Effector memory CD8-positive, alpha-beta T cell (primary cell): Measurements from ENCODE around the gene STAT5B.
"Not testable (repeated sequence)": the region's sequence is repeated elsewhere in the genome, so short reads cannot be mapped to it uniquely, and the experiment has no call there.

ENCODE experiments used
- ATAC-seq: fragments of 150-1000 bp; cut with Tn5 transposase; replicated peaks from 2 replicates; pipeline ENCODE4 v1.10.0; 2021; ENCODE audit warnings: mild to moderate bottlenecking, moderate library complexity
- DNase-seq, 3 experiments: peaks; one replicate each; pipeline ENCODE4 v3.0.0; 2021
- H3K27ac Mint-ChIP-seq, 2 donors: one replicate each; pipeline ENCODE4 v1.8.0; 2022; ENCODE audit warnings: mild to moderate bottlenecking in 2 of 2, mixed read lengths in 2 of 2, moderate library complexity in 2 of 2
- H3K27me3 Mint-ChIP-seq, 2 donors: one replicate each; pipeline ENCODE4 v1.8.0; 2022; ENCODE audit warnings: mixed read lengths in 2 of 2
- H3K36me3 Mint-ChIP-seq: one replicate; pipeline ENCODE4 v1.8.0; 2022; ENCODE audit warnings: mild to moderate bottlenecking, moderate library complexity, mixed read lengths; ENCODE audit not compliant: insufficient read depth
- H3K4me1 Mint-ChIP-seq, 2 donors: one replicate each; pipeline ENCODE4 v1.8.0; 2022; ENCODE audit warnings: low read depth in 2 of 2, mixed read lengths in 2 of 2
- H3K4me3 Mint-ChIP-seq, 2 donors: one replicate each; pipeline ENCODE4 v1.8.0; 2022; ENCODE audit warnings: mild to moderate bottlenecking in 2 of 2, mixed read lengths in 2 of 2, moderate library complexity in 2 of 2
- H3K9me3 Mint-ChIP-seq, 2 donors: one replicate each; pipeline ENCODE4 v1.8.0; 2022; ENCODE audit warnings: mixed read lengths in 2 of 2

STAT5B gene

GRCh38 chr17:42274812-42275526, 1.2 kb downstream of the STAT5B start:
- H3K9me3 Mint-ChIP-seq: no peaks in the 10 kb centered on the region
- peaks cover 54% of the 10 kb centered on the region for H3K36me3 Mint-ChIP-seq
- no peak for DNase-seq
- H3K4me1 Mint-ChIP-seq: peaks cover 46 to 57% of the 10 kb centered on the region in 2 donors
- H3K27me3 Mint-ChIP-seq: no peaks in the 10 kb centered on the region
- H3K4me3 Mint-ChIP-seq: peak overlapping the region; percentile 89 to 92
- peak overlapping the region; percentile 93 to 97 for H3K27ac Mint-ChIP-seq
- ATAC-seq: no peak

- H3K27me3 Mint-ChIP-seq: no peaks in the 10 kb centered on the region
- peaks cover 47 to 65% of the 10 kb centered on the region in 2 donors for H3K4me1 Mint-ChIP-seq
- DNase-seq: no peak
- H3K36me3 Mint-ChIP-seq: peaks cover 54% of the 10 kb centered on the region
- peak overlapping the region; percentile 93 to 97 for H3K27ac Mint-ChIP-seq
- no peaks in the 10 kb centered on the region for H3K9me3 Mint-ChIP-seq
- H3K4me3 Mint-ChIP-seq: peak overlapping the region; percentile 89 to 92
- no peak for ATAC-seq
Measured at GRCh38 chr17:42274253-42274542, 2.0 kb downstream of the STAT5B start.

GRCh38 chr17:42273474-42274252, 2.5 kb downstream of the STAT5B start:
- Mint-ChIP-seq H3K27me3 (no peaks in the 10 kb centered on the region), H3K27ac (peak overlapping the region; percentile 93 to 97), H3K9me3 (no peaks in the 10 kb centered on the region), H3K36me3 (peaks cover 53% of the 10 kb centered on the region), H3K4me3 (peak overlapping the region; percentile 89 to 92), H3K4me1 (peaks cover 47 to 67% of the 10 kb centered on the region in 2 donors)
- DNase-seq: no peak
- ATAC-seq: no peak

GRCh38 chr17:42272162-42272907, 3.9 kb downstream of the STAT5B start:
- H3K9me3 Mint-ChIP-seq: no peaks in the 10 kb centered on the region
- H3K4me1 Mint-ChIP-seq: peaks cover 48 to 73% of the 10 kb centered on the region in 2 donors
- peak overlapping the region; percentile 93 to 97 for H3K27ac Mint-ChIP-seq
- DNase-seq (no peak), ATAC-seq (peak; percentile 13)
- H3K36me3 Mint-ChIP-seq: peaks cover 48% of the 10 kb centered on the region
- H3K4me3 Mint-ChIP-seq: peak overlapping the region; percentile 89 to 92
- H3K27me3 Mint-ChIP-seq: no peaks in the 10 kb centered on the region

GRCh38 chr17:42271779-42272035, 4.5 kb downstream of the STAT5B start:
- Mint-ChIP-seq H3K9me3 (no peaks in the 10 kb centered on the region), H3K27ac (peak overlapping the region; percentile 93 to 97), H3K4me1 (peaks cover 47 to 73% of the 10 kb centered on the region in 2 donors), H3K36me3 (peaks cover 47% of the 10 kb centered on the region), H3K4me3 (peak overlapping the region; percentile 89 to 92), H3K27me3 (no peaks in the 10 kb centered on the region)
- no peak for DNase-seq
- ATAC-seq: no peak

GRCh38 chr17:42271006-42271778, 5.0 kb downstream of the STAT5B start:
- Mint-ChIP-seq H3K4me1 (peaks cover 50 to 76% of the 10 kb centered on the region in 2 donors), H3K9me3 (no peaks in the 10 kb centered on the region), H3K27me3 (no peaks in the 10 kb centered on the region), H3K4me3 (peak overlapping the region; percentile 89 to 92), H3K27ac (peak overlapping the region; percentile 93 to 97), H3K36me3 (peaks cover 46% of the 10 kb centered on the region)
- ATAC-seq (no peak), DNase-seq (no peak)

GRCh38 chr17:42270596-42270995, 5.6 kb downstream of the STAT5B start:
- Mint-ChIP-seq H3K9me3 (no peaks in the 10 kb centered on the region), H3K4me3 (peak overlapping the region in 1 of 2 donors; percentile 92), H3K27ac (peak overlapping the region; percentile 93 to 97), H3K4me1 (peaks cover 51 to 75% of the 10 kb centered on the region in 2 donors), H3K36me3 (peaks cover 45% of the 10 kb centered on the region), H3K27me3 (no peaks in the 10 kb centered on the region)
- ATAC-seq: no peak
- DNase-seq: no peak

GRCh38 chr17:42270170-42270535, 6.0 kb downstream of the STAT5B start:
- DNase-seq (no peak), ATAC-seq (no peak)
- H3K4me1 Mint-ChIP-seq: peaks cover 52 to 70% of the 10 kb centered on the region in 2 donors
- H3K27me3 Mint-ChIP-seq: no peaks in the 10 kb centered on the region
- peaks cover 45% of the 10 kb centered on the region for H3K36me3 Mint-ChIP-seq
- H3K27ac Mint-ChIP-seq: peak overlapping the region; percentile 93 to 97
- H3K4me3 Mint-ChIP-seq: peak overlapping the region; percentile 8 to 92
- H3K9me3 Mint-ChIP-seq: no peaks in the 10 kb centered on the region

GRCh38 chr17:42268236-42268635, 8.0 kb downstream of the STAT5B start:
- peaks cover 44 to 60% of the 10 kb centered on the region in 2 donors for H3K4me1 Mint-ChIP-seq
- H3K4me3 Mint-ChIP-seq: peak overlapping the region; percentile 36 to 43
- H3K27me3 Mint-ChIP-seq: no peaks in the 10 kb centered on the region
- peaks cover 28% of the 10 kb centered on the region for H3K36me3 Mint-ChIP-seq
- H3K9me3 Mint-ChIP-seq: no peaks in the 10 kb centered on the region
- H3K27ac Mint-ChIP-seq: peak overlapping the region; percentile 96 to 97
- DNase-seq (no peak), ATAC-seq (no peak)

GRCh38 chr17:42266918-42267766, 9.0 kb downstream of the STAT5B start:
- Mint-ChIP-seq H3K4me3 (peak overlapping the region; percentile 34 to 60), H3K27me3 (no peaks in the 10 kb centered on the region), H3K36me3 (peaks cover 23% of the 10 kb centered on the region), H3K4me1 (peaks cover 36 to 51% of the 10 kb centered on the region in 2 donors), H3K9me3 (no peaks in the 10 kb centered on the region), H3K27ac (peak overlapping the region; percentile 96 to 97)
- ATAC-seq: peak; percentile 94
- DNase-seq: peak; percentile 60 to 66 (median 64)

- Mint-ChIP-seq H3K9me3 (no peaks in the 10 kb centered on the region), H3K4me3 (peak overlapping the region; percentile 34 to 60), H3K4me1 (peaks cover 29 to 45% of the 10 kb centered on the region in 2 donors), H3K27ac (peak overlapping the region; percentile 96 to 97), H3K36me3 (peaks cover 23% of the 10 kb centered on the region), H3K27me3 (no peaks in the 10 kb centered on the region)
- no peak for DNase-seq
- no peak for ATAC-seq
Measured at GRCh38 chr17:42266462-42266861, 9.7 kb downstream of the STAT5B start.

GRCh38 chr17:42264366-42264765, 11.8 kb downstream of the STAT5B start:
- not testable (repeated sequence) for DNase-seq, ATAC-seq, H3K4me3 Mint-ChIP-seq, H3K27me3 Mint-ChIP-seq, H3K27ac Mint-ChIP-seq, H3K9me3 Mint-ChIP-seq
- Mint-ChIP-seq H3K36me3 (peaks cover 23% of the 10 kb centered on the region), H3K4me1 (peaks cover 20 to 31% of the 10 kb centered on the region in 2 donors)
